ENCODE data around the gene APCDD1. TPM values are rescaled to one million over a fixed set of nuclear protein-coding genes. Genes with fewer than 3 reads are reported as not detected.
"Not testable (repeated sequence)": the region's sequence is repeated elsewhere in the genome, so short reads cannot be mapped to it uniquely, and the experiment has no call there.

The APCDD1 gene
- total and polyA plus RNA-seq, 2 of the 13 experiments (the other 11 are each of a cell fraction or from before 2014, with no cell fraction given): 2.1 to 8.6 TPM

GRCh38 chr18:10464161-10464648, 9.8 kb downstream of the APCDD1 start (continued):
- peak; percentile 35; the same call in 1 of the 2 replicates for TF ChIP-seq HNF1A (IDR thresholded peaks at IDR 0.05; ENCODE audit: low read depth)
- peak; percentile 71; the same call in 1 of the 2 replicates for TF ChIP-seq HNF1A (CRISPR knock-in tag; IDR thresholded peaks at IDR 0.05; ENCODE audit: borderline replicate concordance)
- TF ChIP-seq ZKSCAN8 (CRISPR knock-in tag; IDR thresholded peaks at IDR 0.05; ENCODE audit: borderline replicate concordance): 0 out of 2 replicates have a peak, but pooled peaks have one; percentile 26
- TF ChIP-seq RXRB (CRISPR knock-in tag; IDR thresholded peaks at IDR 0.05; ENCODE audit: borderline replicate concordance): 0 out of 2 replicates have a peak, but pooled peaks have one; percentile 16
- TF ChIP-seq SKIL (CRISPR knock-in tag; IDR thresholded peaks at IDR 0.05; ENCODE audit: borderline replicate concordance): peak; percentile 60; the same call in 1 of the 2 replicates
- peak; percentile 83 for TF ChIP-seq JUN (CRISPR knock-in tag; IDR thresholded peaks at IDR 0.05)
- TF ChIP-seq PHF21A (CRISPR knock-in tag; IDR thresholded peaks at IDR 0.05): peak; percentile 61
- peak; percentile 94 for TF ChIP-seq TCF7 (IDR thresholded peaks at IDR 0.05; ENCODE audit: low read depth)
- peak; percentile 33; the same call in 1 of the 2 replicates for TF ChIP-seq ATF7 (IDR thresholded peaks at IDR 0.05)
- not testable (repeated sequence) for TF ChIP-seq ATF7, LCORL (CRISPR knock-in tag; IDR thresholded peaks at IDR 0.05)
- peak; percentile 66 for TF ChIP-seq LCORL (IDR thresholded peaks at IDR 0.05)
- peak; percentile 94 for TF ChIP-seq ZBTB3 (CRISPR knock-in tag; IDR thresholded peaks at IDR 0.05; ENCODE audit: borderline replicate concordance, low read depth)
- TF ChIP-seq ZMYM3 (CRISPR knock-in tag; IDR thresholded peaks at IDR 0.05): peak; percentile 70
- peak; percentile 84 for TF ChIP-seq TRIM24 (CRISPR knock-in tag; IDR thresholded peaks at IDR 0.05)
- TF ChIP-seq ZNF546 (CRISPR knock-in tag; conservative IDR thresholded peaks at IDR 0.05): 0 out of 2 replicates have a peak, but pooled peaks have one; percentile 37
- peak; percentile 95 for TF ChIP-seq ZNF646 (CRISPR knock-in tag; IDR thresholded peaks at IDR 0.05)
- peak; percentile 65 for TF ChIP-seq SALL1 (CRISPR knock-in tag; IDR thresholded peaks at IDR 0.05)

Measured in HepG2 (cell line).